Stimulated activated CD8-positive, alpha-beta memory T cell treated with anti-CD3 and anti-CD28 coated beads, Interleukin-4, amount 100 ng/mL, for 1 hour (primary cell): ENCODE data around the gene QTRT2.
A peak's percentile ranks its signal among the peaks of the same experiment; 100 is the strongest.

Experiments used
- DNase-seq, 2 donors: peaks; one replicate each; pipeline ENCODE4 v3.0.0-alpha.2; 2020; ENCODE audit warnings: low read depth in 2 of 2, low spot score in 1 of 2

Gene QTRT2

DNA sequence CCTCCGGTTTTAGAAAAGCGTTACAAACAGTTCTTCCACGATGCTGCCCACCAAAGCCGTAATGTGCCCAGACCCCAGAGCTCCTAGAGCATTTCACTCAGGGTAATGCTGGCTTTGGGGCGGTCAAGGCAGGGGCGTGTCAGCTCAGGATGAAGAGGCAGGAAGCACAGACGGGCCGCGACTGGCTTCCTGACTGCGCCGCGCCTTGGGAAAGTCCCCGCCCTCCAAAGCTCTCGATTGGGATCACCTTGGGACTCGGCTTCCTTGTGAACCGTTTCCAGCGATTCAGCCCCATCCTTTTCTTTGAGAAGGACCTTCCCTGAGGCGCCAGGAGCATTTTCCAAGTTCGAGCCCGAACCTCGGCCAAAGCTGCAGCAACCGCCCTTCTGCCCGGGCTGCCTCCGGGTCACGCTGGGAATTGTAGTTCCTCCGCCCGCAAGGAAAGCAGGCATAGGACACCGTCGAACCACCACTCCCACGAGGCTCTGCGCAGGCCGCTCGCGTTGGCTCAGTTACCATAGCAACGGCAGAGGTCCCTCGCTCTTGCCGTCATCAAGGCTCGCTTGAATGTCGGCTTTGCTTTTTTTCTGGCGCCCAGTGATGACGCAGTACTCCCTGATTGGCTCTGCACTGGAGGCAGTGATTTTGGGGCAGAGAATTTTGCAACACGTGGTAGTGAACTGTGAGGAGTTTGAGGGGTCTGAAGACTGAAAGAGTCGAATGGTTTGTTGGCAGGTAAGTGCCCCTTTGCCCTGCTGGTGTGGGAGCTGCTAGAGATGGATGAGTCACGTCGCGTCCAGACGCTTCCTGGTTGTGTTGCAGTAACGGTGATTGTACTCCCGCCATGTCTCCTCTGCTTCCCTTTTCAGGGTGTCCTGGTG, at the start of gene QTRT2, which contains the start of gene CCDC191:
QTRT2 (plus strand) TSS at position 608 of the 881 bp plus-strand sequence. CDS start 8,521 bp downstream, outside the sequence.
CCDC191 (minus strand) TSS at position 397 of the 881 bp plus-strand sequence; CDS start at position 337, 60 bp downstream.
- peak; percentile 97 to 99 for DNase-seq

DNA sequence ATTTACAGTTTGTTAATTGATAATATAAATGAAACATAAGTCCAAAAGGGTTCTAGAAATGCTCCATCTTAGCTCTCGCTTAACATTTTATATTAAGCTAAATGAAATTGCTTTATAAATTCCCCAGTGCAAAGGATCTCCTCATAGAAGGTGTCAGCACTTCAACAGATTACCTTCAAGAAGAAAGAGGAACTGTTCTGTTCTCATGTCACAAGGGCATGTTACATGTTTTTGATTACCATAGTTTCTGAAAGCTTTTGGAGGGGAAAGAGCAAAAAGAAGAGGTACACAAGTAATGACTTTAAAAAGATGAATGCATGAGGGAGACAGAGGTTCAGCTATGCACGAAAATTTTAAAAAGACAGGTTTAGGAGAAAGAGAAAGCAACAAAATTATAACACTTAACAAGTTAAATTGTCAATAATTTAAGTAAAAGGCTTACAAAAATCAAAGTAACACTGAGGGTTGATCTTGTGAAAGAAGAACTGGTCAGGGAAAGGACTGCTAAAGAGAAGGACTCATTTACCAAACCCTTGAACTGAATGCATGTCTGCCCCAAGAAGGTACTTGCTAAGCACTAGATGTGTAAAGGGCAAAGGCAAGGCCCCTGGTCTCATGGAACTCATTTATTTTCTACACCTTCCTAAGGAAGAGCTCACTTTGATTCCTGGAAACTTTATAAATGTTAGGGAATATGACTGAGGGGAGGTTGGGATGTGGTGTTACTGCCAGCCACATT, 45.3 kb upstream of the QTRT2 start:
- no peak for DNase-seq

DNA sequence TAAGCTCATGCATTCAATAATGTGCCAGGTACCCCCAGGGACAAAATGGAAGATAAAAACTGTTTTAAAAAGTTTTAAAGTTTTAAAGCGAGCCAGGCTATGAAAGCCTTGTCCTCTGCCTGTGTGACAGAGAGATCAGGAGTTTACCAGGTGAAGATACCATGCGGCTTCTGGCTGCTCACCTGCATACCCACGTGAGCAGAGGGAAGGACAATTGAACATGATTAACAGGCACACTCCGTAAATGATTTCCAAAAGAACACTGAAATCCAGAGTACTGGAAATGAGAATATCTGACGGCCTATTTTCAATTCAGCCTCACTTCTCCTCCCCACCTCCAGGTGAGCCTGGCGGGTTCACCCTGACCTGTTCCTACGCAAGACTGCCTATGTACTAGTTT, 42.3 kb upstream of the QTRT2 start:
- no peak for DNase-seq

DNA sequence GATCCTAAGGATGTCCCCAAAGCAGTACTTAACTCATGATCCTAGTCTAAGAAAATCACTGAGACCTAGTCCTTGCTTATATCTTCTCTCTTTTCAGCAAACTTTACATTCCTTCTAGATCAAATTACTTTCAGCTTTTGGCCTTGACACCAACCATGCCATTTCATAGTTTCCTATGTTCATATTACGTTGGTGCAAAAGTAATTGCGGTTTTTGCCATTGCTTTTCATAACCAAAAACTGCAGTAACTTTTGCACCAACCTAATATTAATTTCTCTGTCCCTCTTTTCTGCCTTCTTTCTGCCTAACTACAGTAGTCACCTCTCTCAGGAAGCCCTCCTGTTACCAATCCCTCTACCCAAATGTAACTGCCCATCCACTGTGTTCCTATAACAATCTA, 37.1 kb upstream of the QTRT2 start:
- DNase-seq = no peak

DNA sequence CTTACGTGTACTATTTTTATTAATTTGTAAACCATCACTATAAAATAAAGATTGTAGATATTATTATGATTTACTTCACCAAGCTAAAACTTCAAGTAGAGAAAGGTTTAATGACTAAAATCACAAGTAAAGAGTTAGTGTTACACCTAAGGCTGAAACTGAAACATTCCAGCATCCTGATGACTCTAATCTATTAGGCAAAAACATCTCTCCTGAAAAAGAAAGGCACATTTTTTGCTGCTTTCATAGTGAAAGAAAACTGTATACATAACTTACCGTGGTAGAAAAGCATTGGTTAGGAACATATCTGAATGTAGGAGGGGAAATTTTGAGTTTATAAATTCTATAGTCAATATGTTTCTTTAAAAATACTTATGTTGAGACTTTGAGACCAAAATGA, 35.6 kb upstream of the QTRT2 start:
- DNase-seq = no peak

DNA sequence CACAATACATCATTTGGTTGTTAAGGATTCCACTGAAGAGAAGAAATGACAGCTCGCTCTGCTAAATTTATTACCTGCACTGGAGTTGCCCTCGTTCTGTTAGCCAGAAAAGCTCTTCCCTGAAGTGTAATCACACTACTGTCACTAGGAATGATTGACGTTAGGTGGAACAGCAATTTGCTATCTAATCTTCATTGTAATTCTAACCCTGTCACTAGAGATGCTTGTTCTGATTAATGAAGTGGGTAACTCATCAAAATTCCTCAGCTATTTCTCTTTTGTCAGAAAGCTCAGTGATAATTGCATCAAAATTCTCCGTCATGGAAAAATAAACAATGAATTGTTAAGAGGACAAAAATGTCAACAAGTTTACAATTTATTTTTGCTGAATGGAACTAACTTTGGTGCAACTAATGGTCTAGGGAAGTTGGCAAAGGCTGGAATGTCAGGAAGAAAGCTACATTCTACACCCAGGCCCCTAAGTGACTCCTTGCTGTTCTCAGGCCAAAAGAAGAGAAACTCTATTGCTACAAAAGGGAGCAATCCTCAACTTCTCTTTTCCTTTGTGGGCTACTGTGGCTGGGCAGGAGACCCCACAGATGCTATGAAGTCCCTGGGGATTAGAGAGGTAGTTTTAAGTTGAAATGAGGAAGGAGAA, 34.3 kb upstream of the QTRT2 start:
- no peak for DNase-seq

DNA sequence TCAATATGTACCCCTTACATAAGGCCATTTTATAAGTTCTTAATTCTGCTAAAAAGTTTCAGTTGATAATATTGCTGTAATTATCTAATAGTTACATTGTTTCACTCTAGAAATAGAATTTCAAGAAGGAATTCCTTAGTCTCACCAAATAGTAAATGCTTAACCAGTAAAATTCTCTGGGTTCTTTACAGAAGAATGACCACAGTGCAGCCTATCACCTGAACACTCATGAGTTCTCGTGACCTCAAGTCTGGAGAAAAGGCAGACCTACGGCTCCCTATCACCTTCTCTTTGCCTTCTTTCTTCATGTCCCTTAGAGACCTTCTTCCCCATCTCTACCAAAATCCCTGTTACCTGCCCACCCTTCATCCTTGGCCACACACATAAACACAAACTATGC, 31.1 kb upstream of the QTRT2 start:
- no peak for DNase-seq

DNA sequence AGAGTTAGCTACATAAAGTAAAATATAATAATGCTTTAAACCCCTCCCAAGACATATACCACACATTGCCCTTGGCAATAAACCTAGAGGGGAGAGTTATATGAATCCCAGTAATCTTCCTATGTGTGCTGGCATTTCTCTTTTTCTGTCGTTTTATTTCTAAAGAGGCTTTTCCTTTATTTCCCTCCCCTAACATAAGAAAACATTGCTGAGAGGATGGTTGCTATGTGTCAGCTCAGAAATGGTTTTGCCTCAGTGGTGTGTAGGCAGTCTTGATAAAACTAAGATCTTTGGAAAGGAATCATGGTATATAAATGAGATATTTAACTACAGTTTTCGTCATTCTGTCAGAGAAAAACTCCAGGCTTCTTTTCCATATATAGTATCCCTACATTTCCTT, 30.2 kb upstream of the QTRT2 start:
- DNase-seq = no peak

DNA sequence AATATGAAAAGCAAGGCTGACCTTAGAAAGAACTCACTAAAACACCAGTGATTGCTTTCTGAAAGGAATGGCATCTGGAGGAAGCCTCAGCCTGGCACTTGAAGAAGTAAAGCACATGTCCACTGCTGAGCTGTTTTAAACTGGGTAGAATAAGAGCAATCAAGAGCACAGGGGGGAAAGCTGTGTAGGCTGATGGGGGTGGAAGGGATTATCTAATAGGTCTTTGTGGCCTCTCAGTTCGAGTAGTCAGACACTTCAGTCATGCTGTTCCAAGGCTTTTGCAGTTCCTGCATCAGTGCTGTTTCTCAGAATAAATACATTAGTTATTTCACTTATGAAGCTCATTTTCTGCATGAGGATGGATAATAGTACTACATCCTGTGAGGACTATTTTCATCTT, 22.8 kb upstream of the QTRT2 start:
- no peak for DNase-seq

DNA sequence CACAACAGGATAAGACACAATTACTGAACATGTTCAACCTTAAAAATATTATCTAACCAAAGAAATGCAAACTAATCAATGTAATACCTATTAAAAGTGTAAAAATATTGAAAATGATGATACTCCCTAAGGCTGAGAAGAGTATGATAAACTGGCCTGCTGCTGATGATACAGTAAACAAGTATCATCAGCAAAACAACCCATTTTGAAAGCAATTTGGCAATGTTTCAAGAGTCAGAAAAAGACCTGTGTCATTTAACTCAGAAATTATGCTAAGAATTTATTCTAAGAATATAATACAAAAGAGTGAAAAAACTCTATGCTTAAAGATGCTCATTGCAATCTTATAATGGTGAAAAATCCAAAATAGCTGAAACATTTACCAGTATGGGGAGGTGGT, 22.3 kb upstream of the QTRT2 start:
- DNase-seq = no peak

DNA sequence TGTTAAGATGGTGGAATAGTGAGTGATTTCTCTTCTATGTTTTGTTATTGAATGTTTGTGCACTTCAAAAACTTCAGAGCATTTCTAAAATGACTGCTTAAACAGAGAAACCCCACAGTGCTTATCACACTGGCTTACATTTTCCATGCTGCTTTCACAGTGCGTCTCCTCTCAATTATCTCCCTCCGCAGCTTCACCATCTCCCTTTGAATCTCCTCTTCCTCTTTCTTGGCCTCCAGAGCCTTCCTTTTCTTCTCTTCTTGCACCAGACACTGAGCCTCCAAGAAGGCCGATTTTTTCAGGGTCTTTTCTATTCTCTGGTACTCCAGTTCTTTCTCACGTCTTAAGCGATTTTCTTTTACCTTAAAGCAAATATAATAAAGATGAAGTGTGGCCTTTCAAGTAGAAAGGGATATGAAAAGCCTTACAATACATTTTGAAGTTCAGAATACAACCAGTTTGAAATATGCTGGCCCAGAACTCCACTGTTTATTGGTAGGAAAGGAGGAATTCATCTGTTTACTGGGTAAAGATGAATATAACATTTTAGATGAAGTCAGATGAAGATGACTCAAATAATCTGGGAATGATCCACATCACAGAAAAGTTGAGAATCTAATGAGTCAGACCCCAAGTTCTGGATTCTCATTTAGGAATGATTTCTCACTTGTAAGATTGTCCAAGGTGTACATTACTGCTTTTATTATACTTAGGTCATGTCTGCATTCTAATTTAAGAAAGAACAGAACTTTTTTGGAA, 21.6 kb upstream of the QTRT2 start:
- no peak for DNase-seq

DNA sequence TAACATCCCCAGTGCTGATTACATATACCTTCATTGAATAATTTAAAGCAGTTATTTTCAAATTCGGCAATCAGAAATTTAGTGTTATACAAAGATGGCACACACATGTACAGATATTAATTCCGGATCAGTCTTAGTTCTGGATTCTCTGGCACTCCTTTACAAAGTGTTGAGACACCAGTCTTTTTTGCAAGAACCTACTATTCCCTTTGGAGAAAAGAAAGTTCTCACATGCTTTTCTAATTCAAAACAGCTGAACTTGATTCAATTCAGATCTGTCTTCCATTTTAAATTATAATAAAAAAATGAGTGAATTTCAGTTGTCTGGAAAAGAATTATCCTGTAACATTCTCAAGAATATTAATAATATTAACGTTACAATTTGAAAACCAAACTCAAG, 20.6 kb upstream of the QTRT2 start:
- no peak for DNase-seq

DNA sequence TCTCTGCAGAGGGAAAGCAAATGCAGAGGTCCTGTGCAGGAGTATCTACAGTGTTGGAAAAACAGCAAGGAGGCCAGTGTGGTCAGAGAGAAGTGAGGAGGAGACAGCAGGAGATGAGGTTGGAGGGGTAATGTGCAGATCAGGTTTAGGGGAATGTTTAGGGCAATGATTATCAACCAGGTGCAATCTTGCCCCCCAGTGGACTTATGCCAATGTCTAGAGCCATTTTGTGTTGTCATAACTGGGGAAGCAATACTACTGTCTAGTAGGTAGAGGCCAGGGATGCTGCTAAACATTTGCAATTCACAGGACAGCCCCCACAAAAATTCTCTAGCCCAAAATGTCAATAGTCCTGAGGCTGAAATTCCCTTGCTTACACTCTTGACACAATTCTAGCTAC, 13.3 kb upstream of the QTRT2 start:
- no peak for DNase-seq

DNA sequence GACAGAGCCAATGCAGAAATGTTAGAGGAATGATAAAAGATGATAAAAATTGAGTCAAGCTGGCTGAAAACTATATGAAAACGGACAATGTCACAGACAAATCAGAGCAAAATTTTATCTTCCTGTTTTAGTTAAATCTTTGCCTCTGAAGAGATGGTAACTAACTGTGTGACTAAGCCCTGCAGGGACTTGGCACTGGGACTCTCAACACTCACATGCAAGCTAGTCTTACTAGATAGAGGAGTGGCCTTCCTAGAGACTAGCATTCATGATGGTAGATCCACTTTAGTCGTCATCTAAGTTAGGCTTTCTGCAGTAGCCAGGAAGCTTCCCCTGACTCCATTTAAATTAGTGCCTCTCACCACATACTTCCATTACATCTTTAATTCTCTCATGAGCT, 4.3 kb upstream of the QTRT2 start:
- DNase-seq = no peak

DNA sequence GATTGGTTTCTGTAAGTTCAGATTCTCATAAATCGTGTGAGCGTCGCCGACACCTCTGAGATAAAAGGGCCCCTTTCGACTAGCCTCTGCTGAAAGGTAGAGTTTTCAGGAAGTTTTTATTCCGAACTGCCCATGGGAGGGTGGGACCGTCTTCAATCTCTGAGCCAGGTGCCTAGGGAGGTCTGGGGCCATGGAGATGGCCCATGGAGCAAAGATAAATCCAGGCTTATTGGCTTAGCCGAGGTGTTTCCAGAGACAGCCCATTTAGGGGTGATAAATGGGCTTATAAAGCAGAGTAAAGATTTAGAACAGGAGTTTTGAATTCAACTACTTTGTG, 442 bp downstream of the QTRT2 start:
- DNase-seq = peak in 1 of 2 donors; percentile 1

DNA sequence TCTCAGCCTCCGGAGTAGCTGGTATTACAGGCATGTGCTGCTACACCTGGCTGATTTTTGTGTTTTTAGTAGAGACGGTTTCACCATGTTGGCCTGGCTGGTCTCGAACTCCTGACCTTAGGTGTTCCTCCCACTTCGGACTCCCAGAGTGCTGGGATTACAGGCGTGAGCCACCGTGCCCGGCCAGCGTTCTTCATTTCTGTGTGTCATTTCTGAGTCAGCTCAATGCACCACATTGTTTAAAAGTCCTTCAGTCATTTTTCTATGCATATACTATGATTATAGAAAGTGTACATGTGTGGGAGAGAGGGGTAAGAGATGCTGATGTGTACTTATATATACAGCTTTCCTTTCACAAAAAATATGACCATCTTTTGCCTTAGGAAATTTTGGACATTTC, 2.1 kb downstream of the QTRT2 start:
- no peak for DNase-seq

DNA sequence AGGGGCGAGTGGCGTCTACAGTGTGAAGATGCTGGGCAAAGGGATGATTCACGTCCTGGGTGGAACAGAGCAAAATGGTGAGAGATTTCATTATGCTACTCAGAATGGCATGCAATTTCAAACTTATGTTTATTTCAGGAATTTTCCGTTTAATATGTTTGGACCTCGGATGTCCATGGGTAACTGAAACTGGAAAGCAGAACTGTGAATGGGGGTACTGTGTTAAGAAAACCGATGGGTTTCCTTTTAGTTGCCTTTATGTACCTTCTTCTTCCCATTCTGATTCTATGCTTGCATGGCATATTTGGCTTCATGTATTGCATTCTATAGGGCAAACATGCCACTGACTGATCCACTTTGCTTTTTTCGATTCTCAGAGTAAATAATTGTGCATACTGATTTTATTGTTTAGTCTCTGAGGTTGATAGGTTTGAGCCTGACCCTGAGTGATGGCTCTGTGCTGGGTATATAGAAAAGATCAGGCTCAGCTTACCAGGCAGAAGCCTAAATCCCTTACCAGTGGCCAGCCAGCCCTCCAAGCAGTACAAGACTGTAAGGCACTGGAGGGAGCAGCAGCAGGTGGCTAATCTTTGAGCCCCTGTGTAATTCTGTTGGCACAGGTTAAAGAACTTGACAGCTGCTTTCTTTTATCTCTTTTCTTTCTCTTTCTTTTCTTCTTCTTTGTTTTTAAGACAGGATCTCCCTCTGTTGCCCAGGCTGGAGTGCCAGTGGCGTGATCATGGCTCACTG, 4.5 kb downstream of the QTRT2 start:
- DNase-seq = no peak

DNA sequence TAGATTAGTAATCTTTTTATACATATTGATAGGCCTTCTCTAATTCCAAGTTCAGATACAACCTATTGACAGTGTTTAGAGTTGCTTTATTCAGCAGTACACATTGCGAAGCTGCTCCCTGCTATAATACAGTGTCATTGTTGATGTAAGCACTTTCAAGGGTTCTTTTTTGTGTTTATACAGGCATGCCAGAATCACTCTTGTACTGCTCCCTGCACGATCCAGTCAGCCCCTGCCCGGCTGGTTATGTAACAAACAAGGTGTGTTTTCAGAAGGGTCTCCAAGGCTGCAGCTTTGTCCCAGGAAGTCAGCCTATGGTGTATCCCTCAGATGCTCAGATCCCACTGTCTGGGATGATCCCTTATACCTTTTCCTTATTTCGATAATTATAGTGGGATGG, 11.3 kb downstream of the QTRT2 start:
- DNase-seq = no peak

DNA sequence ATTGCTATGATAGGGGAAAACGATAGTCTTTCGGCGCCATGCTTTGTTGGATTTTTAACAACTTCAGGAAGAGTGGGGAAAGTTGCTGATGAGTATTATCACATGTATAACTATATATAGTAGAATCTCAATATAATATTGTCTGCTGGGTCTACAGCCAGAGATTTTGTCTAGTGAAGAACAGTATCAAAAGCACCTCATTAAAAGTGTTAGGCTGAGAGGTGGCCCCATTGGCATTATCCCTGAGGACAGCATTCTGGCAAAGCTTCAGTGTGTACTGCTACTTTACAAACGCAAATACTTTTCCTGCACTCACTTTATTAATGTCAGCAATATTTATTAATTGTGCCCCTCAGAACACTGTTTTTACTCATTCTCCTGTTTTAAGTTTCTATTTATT, 11.8 kb downstream of the QTRT2 start:
- DNase-seq = no peak

DNA sequence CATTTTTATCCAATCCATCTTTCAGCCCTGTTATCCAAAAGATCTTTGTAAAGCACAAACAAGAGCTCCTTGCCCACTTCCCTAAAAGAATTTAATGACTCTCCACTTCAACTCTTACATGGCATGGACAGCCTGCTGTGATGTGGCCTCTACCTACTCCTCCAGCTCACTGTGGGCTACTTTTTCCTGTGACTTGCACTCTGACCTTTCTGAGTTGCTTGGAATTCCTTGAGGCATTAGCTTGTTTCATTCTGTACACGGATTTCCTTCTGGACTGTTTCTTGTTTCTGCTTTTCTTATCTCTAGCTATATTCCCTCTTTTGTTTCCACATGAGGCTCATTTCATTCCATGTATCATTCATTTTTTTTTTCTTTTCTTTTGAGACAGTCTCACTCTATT, 15.2 kb downstream of the QTRT2 start:
- DNase-seq = no peak

DNA sequence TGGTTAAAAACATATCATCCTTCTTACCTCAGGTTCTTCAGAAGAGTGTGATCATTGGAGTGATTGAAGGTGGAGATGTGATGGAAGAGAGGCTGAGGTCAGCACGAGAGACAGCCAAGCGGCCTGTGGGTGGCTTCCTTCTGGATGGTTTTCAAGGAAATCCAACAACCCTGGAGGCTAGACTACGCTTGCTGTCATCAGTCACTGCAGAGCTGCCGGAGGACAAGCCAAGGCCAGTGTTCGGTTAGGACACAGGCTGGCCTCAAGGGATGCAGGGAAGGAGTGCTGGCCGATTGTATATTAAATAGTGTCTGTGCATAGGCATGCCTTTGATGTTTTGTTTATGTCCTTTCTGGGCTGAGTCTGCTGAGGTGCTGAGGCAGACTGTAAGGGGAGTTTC, 20.2 kb downstream of the QTRT2 start:
- no peak for DNase-seq
